H9 (cell line): ENCODE measurements around the gene TBC1D5. TPM values are rescaled to one million over a fixed set of nuclear protein-coding genes. Genes with fewer than 3 reads are reported as not detected.

Source experiments
- DNase-seq: peaks from one replicate; pipeline ENCODE4 v3.0.0-alpha.2; 2017
- H2AFZ ChIP-seq: one replicate; pipeline ENCODE4 v1.6.1; 2013; ENCODE audit warnings: mild to moderate bottlenecking, low read length, control low read depth, moderate library complexity
- H2AK5ac ChIP-seq: 2 replicates; pipeline ENCODE4 v1.6.1; 2013; ENCODE audit warnings: low read length, control low read depth, mixed read lengths; ENCODE audit not compliant: insufficient read length
- H2BK120ac ChIP-seq: one replicate; pipeline ENCODE4 v1.6.1; 2013; ENCODE audit warnings: low read depth, mild to moderate bottlenecking, low read length, control low read depth, inconsistent platforms; ENCODE audit not compliant: poor library complexity, severe bottlenecking
- H2BK12ac ChIP-seq: 2 replicates; pipeline ENCODE4 v1.6.1; 2013; ENCODE audit warnings: low read length, control low read depth, mixed read lengths, low read depth; ENCODE audit not compliant: insufficient read length
- H2BK15ac ChIP-seq: 2 replicates; pipeline ENCODE4 v1.6.1; 2013; ENCODE audit warnings: low read depth, low read length, control low read depth
- H2BK20ac ChIP-seq: one replicate; pipeline ENCODE4 v1.6.1; 2013; ENCODE audit warnings: low read depth, mild to moderate bottlenecking, low read length, control low read depth, inconsistent platforms; ENCODE audit not compliant: poor library complexity, severe bottlenecking
- H2BK5ac ChIP-seq: 2 replicates; pipeline ENCODE4 v1.6.1; 2013; ENCODE audit warnings: low read length, control low read depth, mixed read lengths; ENCODE audit not compliant: insufficient read length
- H3K14ac ChIP-seq: 2 replicates; pipeline ENCODE4 v1.6.1; 2013; ENCODE audit warnings: low read length, control low read depth; ENCODE audit not compliant: insufficient read depth
- H3K18ac ChIP-seq: 2 replicates; pipeline ENCODE4 v1.6.1; 2013; ENCODE audit warnings: low read depth, mild to moderate bottlenecking, mixed read lengths, low read length, control low read depth; ENCODE audit not compliant: insufficient read length
- H3K23ac ChIP-seq: 2 replicates; pipeline ENCODE4 v1.6.1; 2013; ENCODE audit warnings: low read length, control low read depth, mixed read lengths, low read depth; ENCODE audit not compliant: insufficient read length
- H3K23me2 ChIP-seq: 2 replicates; pipeline ENCODE4 v1.6.1; 2013; ENCODE audit warnings: low read depth, mild to moderate bottlenecking, mixed read lengths, low read length, control low read depth; ENCODE audit not compliant: insufficient read length, poor library complexity, severe bottlenecking
- H3K27ac ChIP-seq: 2 replicates; pipeline ENCODE4 v1.5.1; 2013; ENCODE audit warnings: low read length, control low read depth, mixed read lengths, low read depth; ENCODE audit not compliant: insufficient read length
- H3K27me3 ChIP-seq: 2 replicates; pipeline ENCODE4 v1.6.1; 2013; ENCODE audit warnings: low read length, control low read depth, inconsistent platforms; ENCODE audit not compliant: insufficient read depth
- H3K4ac ChIP-seq: 2 replicates; pipeline ENCODE4 v1.6.1; 2013; ENCODE audit warnings: low read depth, mild to moderate bottlenecking, control low read depth, inconsistent platforms, low read length, moderate library complexity
- H3K4me1 ChIP-seq: 2 replicates; pipeline ENCODE4 v1.6.1; 2013; ENCODE audit warnings: low read length, control low read depth, inconsistent platforms; ENCODE audit not compliant: insufficient read depth
- H3K4me2 ChIP-seq: 2 replicates; pipeline ENCODE4 v1.6.1; 2013; ENCODE audit warnings: low read length, control low read depth, mixed read lengths; ENCODE audit not compliant: insufficient read length, insufficient read depth
- H3K56ac ChIP-seq: 2 replicates; pipeline ENCODE4 v1.6.1; 2013; ENCODE audit warnings: low read depth, mild to moderate bottlenecking, mixed read lengths, low read length, control low read depth; ENCODE audit not compliant: insufficient read length
- H3K79me1 ChIP-seq: 2 replicates; pipeline ENCODE4 v1.6.1; 2013; ENCODE audit warnings: low read depth, mild to moderate bottlenecking, moderate library complexity, low read length, control low read depth, inconsistent platforms; ENCODE audit not compliant: insufficient read depth, poor library complexity, severe bottlenecking
- H3K79me2 ChIP-seq: 2 replicates; pipeline ENCODE4 v1.6.1; 2013; ENCODE audit warnings: low read length, control low read depth, inconsistent platforms; ENCODE audit not compliant: insufficient read depth
- H3K9ac ChIP-seq: 2 replicates; pipeline ENCODE4 v1.6.1; 2013; ENCODE audit warnings: low read length, control low read depth, mixed read lengths; ENCODE audit not compliant: insufficient read length; ENCODE audit errors: extremely low read depth
- H3K9me3 ChIP-seq: one replicate; pipeline ENCODE4 v1.6.1; 2013; ENCODE audit warnings: low read depth, low read length, inconsistent platforms; ENCODE audit not compliant: control insufficient read depth
- H3T11ph ChIP-seq: one replicate; pipeline ENCODE4 v1.6.1; 2013; ENCODE audit warnings: mild to moderate bottlenecking, low read length, control low read depth, inconsistent platforms
- H4K20me1 ChIP-seq: one replicate; pipeline ENCODE4 v1.6.1; 2013; ENCODE audit not compliant: control insufficient read depth, insufficient read length, insufficient read depth
- H4K5ac ChIP-seq: 2 replicates; pipeline ENCODE4 v1.6.1; 2013; ENCODE audit warnings: low read depth, mild to moderate bottlenecking, mixed read lengths, low read length, control low read depth; ENCODE audit not compliant: insufficient read length
- H4K8ac ChIP-seq: replicated peaks from 2 replicates; pipeline ENCODE4 v1.6.1; 2013; ENCODE audit warnings: low read length, control low read depth, mixed read lengths, low read depth; ENCODE audit not compliant: insufficient read length
- H4K91ac ChIP-seq: 2 replicates; pipeline ENCODE4 v1.6.1; 2013; ENCODE audit warnings: low read depth, mild to moderate bottlenecking, moderate library complexity, mixed read lengths, low read length, control low read depth; ENCODE audit not compliant: insufficient read length
- H3K27ac Mint-ChIP-seq, 3 experiments: 2 replicates in 2 of 3; 3 replicates in 1 of 3; pipeline ENCODE4 v1.8.0; 2020 to 2021; ENCODE audit warnings: mixed read lengths in 3 of 3, mild to moderate bottlenecking in 1 of 3, moderate library complexity in 1 of 3
- H3K27me3 Mint-ChIP-seq: 2 replicates; pipeline ENCODE4 v1.8.0; 2021; ENCODE audit warnings: low read depth, mild to moderate bottlenecking, moderate library complexity, mixed read lengths
- H3K36me3 Mint-ChIP-seq, 3 experiments: 2 replicates in 2 of 3; 3 replicates in 1 of 3; pipeline ENCODE4 v1.8.0; 2020 to 2021; ENCODE audit warnings: low read depth in 3 of 3, mixed read lengths in 3 of 3; ENCODE audit not compliant: insufficient read depth in 1 of 3
- H3K4me1 Mint-ChIP-seq, 2 experiments: 2 replicates each; pipeline ENCODE4 v1.8.0; 2020; ENCODE audit warnings: mixed read lengths in 2 of 2
- H3K4me3 Mint-ChIP-seq, 2 experiments: 2 replicates in 1 of 2; 3 replicates in 1 of 2; pipeline ENCODE4 v1.8.0; 2020 to 2021; ENCODE audit warnings: mild to moderate bottlenecking in 2 of 2, mixed read lengths in 2 of 2, moderate library complexity in 1 of 2
- H3K9me3 Mint-ChIP-seq, 2 experiments: 2 replicates in 1 of 2; 3 replicates in 1 of 2; pipeline ENCODE4 v1.8.0; 2020; ENCODE audit warnings: mild to moderate bottlenecking in 2 of 2, mixed read lengths in 2 of 2, moderate library complexity in 1 of 2
- total RNA-seq: library from RNA; stranded (reverse); gene quantifications from 2 replicates; pipeline ENCODE4 v1.2.1, GENCODE V29; 2021
- TF ChIP-seq, protein P1 (sequence below): fragments of 200-600 bp; sonication (generic); conservative IDR thresholded peaks from 3 replicates; pipeline ENCODE4 v1.8.0; 2021; ENCODE audit warnings: antibody characterized with exemption, mild to moderate bottlenecking

Gene TBC1D5
- total RNA-seq, 1 experiment from 2014 or later = 25.0 TPM

DNA sequence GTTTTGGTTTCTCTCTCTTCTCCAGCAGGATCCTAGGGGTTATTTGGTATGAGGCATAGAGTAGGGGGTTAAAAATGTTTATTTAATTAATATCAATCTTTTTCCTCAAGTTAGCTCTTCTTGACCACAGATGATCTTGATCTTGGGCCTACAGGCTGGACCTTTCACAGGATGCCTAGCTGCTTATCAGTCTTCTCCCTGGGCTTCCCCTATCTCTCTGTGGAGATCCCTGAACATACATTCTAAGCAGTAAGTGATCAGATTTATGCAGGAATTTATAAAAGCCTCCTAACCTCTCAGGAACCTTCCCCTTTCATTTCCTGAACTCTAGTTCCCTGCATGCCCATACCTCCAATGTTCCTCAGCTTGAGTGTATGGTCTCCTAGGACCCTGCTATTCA is 428.3 kb downstream of the TBC1D5 start:
- H3K14ac ChIP-seq = no peak overlapping the region
- no peaks in the 10 kb centered on the region; a peak in 1 of 7 replicates for H3K36me3 Mint-ChIP-seq
- no peaks in the 10 kb centered on the region for H3K23me2 ChIP-seq
- H3K56ac ChIP-seq = no peak overlapping the region
- no peaks in the 10 kb centered on the region for H3K79me1 ChIP-seq
- H2BK20ac ChIP-seq = no peak overlapping the region
- TF ChIP-seq, protein P1, sequence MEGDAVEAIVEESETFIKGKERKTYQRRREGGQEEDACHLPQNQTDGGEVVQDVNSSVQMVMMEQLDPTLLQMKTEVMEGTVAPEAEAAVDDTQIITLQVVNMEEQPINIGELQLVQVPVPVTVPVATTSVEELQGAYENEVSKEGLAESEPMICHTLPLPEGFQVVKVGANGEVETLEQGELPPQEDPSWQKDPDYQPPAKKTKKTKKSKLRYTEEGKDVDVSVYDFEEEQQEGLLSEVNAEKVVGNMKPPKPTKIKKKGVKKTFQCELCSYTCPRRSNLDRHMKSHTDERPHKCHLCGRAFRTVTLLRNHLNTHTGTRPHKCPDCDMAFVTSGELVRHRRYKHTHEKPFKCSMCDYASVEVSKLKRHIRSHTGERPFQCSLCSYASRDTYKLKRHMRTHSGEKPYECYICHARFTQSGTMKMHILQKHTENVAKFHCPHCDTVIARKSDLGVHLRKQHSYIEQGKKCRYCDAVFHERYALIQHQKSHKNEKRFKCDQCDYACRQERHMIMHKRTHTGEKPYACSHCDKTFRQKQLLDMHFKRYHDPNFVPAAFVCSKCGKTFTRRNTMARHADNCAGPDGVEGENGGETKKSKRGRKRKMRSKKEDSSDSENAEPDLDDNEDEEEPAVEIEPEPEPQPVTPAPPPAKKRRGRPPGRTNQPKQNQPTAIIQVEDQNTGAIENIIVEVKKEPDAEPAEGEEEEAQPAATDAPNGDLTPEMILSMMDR = no peak
- no peak overlapping the region for H3K4me2 ChIP-seq
- H3K27me3 ChIP-seq = no peaks in the 10 kb centered on the region
- no peak overlapping the region for H2AK5ac ChIP-seq
- H3K9ac ChIP-seq = no peak overlapping the region
- no peak overlapping the region for H2BK12ac ChIP-seq
- H3K4ac ChIP-seq = no peak overlapping the region
- H3K27me3 Mint-ChIP-seq = no peaks in the 10 kb centered on the region
- H4K5ac ChIP-seq = no peak overlapping the region
- H4K20me1 ChIP-seq = no peaks in the 10 kb centered on the region
- H3K79me2 ChIP-seq = no peaks in the 10 kb centered on the region
- H2AFZ ChIP-seq = no peak overlapping the region
- no peak overlapping the region for H3K23ac ChIP-seq
- no peak for DNase-seq
- H2BK5ac ChIP-seq = no peak overlapping the region
- no peaks in the 10 kb centered on the region for H3K9me3 ChIP-seq
- no peak overlapping the region for H4K8ac ChIP-seq
- H3K27ac ChIP-seq = no peak overlapping the region
- 0 out of 2 replicates have a peak, but pooled peaks cover 5% of the 10 kb centered on the region for H3K4me1 ChIP-seq
- no peak overlapping the region for H2BK15ac ChIP-seq
- H3T11ph ChIP-seq = no peak overlapping the region
- H3K4me3 Mint-ChIP-seq = no peak overlapping the region
- peaks cover 4 to 6% of the 10 kb centered on the region in 2 experiments for H3K4me1 Mint-ChIP-seq
- no peak overlapping the region for H2BK120ac ChIP-seq
- no peaks in the 10 kb centered on the region for H3K9me3 Mint-ChIP-seq
- H3K18ac ChIP-seq = no peak overlapping the region
- no peak overlapping the region for H4K91ac ChIP-seq
- H3K27ac Mint-ChIP-seq = no peak overlapping the region
